GM18507 (cell line): ENCODE data around the gene BHLHE41.

Source experiments
- DNase-seq: peaks from one replicate; pipeline ENCODE4 v3.0.0; 2011; ENCODE audit warnings: low read depth; ENCODE audit not compliant: insufficient read length; ENCODE audit errors: extremely low spot score
- FAIRE-seq: peaks from 2 replicates; lab custom pipeline; 2011; peaks lifted over from hg19 to GRCh38; lab: Jason Lieb, UNC

BHLHE41 gene

GRCh38 chr12:26135571-26135970, 10.7 kb upstream of the BHLHE41 start:
- FAIRE-seq (no peak), DNase-seq (no peak)

DNA sequence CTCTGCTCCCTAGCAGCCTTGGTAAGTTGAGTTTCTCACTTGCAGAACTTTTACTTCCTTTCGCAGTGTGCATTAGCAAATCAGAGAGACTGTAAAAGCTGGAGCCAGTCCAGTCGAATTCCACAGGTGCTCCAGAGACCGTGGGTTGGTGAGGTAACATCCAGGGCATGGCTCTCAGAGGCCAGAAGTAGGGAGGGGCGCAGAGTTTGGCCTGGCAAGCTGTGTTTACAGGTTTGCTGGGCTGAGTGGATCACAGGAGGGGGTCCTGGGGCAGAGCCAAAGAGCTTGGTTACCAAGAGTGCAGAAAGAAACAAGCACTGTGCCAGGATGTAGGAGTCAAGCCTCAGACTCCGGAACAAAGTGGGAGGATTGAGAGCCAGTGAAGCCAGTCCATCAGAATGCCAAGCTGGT, 10.2 kb upstream of the BHLHE41 start:
- DNase-seq, result no peak
- FAIRE-seq, result no peak

DNA sequence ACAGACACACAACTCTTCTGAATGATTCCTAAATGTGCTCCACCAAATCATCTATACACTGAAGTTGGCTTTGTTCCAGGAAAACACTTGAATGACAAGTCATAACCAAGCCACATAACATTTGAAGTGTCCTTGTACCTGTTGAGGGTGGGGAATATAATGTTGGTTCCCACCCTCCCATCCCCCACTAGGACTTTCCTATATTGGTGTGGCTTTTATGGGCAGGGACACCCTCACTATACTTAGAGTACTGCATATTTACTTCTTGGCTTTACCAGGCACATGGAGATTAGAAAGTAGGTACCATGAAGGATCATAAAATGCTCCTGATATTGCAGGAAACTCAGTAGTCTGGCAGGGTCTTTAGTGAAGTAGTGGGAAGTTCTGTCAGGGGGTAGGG, 9.7 kb upstream of the BHLHE41 start:
- no peak for DNase-seq
- FAIRE-seq, result no peak

GRCh38 chr12:26133521-26133920, 8.7 kb upstream of the BHLHE41 start:
- FAIRE-seq (no peak), DNase-seq (no peak)

DNA sequence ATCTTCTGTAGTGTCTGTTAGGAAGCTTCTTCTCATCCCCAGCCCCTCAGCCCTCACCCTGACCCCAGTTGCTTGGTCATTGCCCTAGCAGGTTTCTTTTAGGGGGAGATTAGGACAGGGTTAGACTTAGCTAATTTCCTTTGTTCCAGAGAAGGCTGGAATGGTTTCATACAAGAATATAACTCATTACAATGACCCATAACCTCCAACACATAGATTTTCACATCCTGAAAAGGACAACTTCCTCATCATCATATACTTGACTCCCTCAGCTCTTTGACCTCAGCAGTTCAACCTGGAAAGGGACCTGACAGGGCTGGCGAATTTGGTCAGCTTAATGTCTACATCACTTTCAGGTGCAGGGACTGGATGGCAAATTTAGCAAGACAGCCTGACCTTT, 8.0 kb upstream of the BHLHE41 start:
- no peak for FAIRE-seq

GRCh38 chr12:26131936-26132335, 7.1 kb upstream of the BHLHE41 start:
- FAIRE-seq (no peak), DNase-seq (no peak)

More for the DNA sequence above, 8.0 kb upstream of the BHLHE41 start:
- DNase-seq, result no peak

- FAIRE-seq, result no peak
- DNase-seq, result no peak
Measured at GRCh38 chr12:26130728-26131127, 5.9 kb upstream of the BHLHE41 start.

GRCh38 chr12:26128168-26128567, 3.3 kb upstream of the BHLHE41 start:
- no peak for FAIRE-seq
- no peak for DNase-seq

- DNase-seq, result no peak
- no peak for FAIRE-seq
Measured at GRCh38 chr12:26127404-26127803, 2.6 kb upstream of the BHLHE41 start.

DNA sequence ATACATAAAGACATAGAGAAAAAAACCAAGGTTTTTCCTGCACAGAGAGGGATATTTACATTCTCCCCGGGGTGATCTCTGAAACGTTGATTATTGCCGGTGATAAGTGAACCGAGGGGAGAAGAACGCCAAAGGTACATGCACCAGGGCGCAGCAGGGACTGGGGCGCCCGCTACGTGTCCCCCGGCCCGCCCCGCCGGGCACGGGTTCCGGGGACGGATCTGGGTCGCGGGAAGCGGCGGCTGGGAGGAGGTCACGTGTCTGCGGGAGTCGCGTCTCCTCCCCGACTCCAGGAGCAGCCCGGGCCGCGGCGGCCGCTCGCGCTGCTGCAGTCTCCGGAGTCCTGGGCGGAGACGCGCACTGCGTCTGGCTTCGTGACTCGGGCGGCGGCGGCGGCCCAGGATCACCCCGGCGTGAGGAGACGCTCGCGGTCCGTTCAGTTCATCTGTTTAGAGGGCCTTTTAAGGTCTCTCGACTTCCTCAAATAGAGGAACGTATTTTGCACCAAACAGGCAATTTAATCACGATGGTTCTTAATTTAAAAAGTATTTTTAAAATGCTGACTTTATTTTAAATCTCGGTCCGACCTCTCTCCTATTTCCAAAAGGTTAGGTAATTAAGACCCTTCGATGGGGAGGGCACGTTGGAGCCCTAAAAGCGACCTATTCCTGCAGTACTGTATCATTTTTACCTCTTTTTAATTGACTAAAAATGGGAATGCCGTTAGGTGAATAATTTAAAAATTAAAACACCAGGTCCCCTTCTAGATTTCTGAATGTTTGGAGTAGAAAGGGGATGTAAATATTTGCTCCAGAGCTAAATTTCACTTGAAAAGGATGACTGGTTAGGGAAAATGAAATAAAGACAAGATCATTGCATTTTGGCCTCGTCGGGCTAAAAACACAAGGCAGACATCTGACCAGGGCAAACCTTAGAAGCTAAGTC, 1.8 kb upstream of the BHLHE41 start:
- peak; percentile 39 for FAIRE-seq

DNA sequence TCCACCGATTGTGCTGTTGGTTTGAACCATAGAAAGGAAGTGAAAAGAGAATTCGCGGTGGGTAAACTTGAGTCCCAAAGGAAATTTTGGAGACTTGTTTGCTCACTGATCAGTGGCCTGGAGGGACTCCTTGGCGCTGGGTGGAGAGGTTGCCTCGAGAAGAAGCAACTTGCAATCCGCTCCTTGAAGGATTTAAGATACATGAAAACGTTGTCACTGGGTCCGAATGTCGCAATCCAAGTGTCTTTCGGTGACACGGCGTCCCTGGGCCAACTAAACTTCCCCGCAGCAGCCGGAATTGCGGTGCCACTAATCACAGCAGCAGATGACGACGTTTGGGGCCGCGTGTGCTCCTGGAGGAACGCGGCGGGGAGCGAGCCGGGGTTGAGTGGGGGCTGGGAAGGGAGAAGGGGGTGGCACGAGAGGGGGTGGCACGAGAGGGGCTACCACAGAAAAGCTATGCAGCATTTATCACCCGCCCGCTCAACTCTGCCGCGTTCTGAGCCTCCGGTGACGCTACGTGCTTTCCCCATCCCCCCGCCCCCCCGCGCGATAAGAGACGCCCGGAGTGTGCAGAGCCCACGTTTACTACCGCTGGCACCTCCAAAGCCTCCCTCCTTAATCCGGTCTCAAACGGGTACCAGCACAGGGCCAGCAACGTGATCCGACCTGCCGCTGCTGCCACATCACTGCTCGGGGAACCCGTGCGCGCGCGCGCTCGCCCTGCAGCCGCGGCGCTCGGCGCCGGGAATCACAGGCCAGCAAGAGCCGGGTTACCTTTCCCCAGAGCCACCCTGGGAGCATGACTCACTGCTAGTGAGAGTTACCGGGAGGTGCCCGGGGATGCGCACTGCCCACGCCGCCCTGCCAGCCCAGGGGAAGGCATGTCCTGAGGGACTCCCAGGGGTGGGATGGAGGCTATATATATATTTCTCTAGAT, 833 bp upstream of the BHLHE41 start:
- DNase-seq (no peak), FAIRE-seq (peak; percentile 64)

More for the DNA sequence above, 1.8 kb upstream of the BHLHE41 start:
- DNase-seq, result no peak

DNA sequence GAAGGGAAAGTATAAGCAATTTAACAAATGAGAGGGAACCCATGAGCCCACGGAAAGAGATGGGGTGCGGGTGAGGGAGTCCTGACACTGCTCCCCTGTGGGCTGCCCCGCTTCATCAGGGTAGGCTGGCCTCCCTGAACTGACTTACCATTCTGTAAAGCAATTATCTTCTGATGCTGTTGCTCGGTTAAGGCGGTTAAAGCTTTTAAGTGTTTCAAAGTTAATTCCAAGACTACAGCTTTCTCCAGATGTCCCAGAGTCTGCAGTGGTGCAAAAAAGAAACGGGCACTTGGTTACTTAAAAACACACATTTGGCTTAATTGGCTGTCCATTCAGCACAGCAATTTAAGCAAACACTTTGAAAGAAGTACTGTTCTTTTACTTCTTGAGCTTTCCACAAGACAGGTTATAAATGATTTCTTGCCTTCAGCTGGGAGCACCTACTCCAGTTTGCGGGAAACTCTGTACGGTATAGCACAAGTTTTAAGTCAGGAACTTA, 1.3 kb downstream of the BHLHE41 start:
- no peak for FAIRE-seq

DNA sequence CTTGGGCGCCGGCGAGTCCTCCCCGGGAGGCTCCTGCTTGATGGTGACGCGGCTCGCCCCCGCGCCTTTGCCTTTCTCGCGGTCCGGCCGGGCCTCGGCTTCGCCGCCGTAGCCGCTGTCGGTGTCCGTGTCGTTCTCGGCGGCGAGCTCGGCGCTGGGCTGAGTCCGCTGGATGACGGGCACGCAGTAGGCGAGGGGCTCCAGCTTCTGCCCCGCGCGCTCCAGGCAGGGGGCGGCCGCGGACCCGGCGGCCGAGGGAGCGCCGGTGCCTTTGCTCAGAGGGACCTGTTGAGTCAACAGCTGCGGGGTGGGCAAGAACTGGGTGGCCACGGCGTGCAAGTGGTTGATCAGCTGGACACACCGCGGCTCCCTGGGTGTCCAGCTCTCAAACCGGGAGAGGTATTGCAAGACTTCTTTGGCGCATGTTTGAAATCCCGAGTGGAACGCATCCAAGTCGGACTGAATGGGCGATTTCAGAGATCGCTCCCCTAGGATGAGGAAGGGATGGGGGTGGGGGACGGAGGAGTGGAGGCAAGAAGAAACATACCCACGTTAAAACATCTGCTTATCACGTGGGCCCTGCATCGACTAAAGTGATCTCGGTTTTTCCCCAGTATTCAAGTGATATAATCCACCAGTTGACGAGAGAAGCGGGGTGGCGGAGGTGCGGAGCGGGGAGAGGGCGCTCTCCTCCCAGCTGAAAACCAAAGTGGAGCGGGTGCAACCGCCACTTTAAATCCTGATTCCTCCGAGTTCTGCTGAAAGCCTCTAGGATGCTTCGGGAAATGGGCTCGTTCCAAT, 2.0 kb downstream of the BHLHE41 start:
- FAIRE-seq (peak; percentile 46), DNase-seq (no peak)

More for the DNA sequence above, 1.3 kb downstream of the BHLHE41 start:
- DNase-seq, result no peak

- DNase-seq (no peak), FAIRE-seq (no peak)
Measured at GRCh38 chr12:26122061-26122680, 2.7 kb downstream of the BHLHE41 start.

DNA sequence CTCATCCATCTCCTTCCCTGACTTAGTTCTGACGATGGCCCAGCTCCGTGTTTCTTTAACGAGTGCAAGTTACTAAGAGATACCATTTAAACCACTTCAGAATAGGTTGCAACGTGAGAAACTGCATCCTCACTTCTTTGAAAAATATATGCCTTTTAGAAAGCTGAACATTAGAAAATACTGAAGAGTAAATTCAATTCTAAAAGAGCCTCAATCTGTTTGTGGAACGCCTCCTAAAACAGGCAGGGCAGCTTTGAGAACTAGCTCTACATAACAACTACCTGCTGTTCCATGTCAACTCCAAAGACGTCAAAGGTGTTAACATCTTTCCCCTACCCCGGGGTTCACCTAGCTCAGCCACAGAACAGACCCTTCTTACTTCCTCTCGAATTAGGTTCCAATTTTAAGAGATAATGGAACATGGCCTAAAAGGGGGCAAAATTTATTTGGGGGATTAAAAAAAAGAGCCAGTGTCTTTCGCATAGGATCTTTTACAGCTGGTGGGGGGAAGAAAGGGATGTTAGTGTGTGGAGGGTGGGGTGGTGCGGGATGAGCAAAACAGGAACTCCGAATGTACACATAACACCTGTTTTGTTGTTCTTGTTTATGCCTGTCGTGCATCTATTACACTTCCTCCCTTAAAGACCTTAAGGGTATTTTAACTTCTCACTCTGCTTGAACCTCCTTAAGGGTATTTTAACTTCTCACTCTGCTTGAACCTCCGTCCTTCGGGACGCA, 3.3 kb downstream of the BHLHE41 start:
- FAIRE-seq, result peak; percentile 61
- DNase-seq, result no peak

- DNase-seq, result no peak
- no peak for FAIRE-seq
Measured at GRCh38 chr12:26120561-26121274, 4.1 kb downstream of the BHLHE41 start.

GRCh38 chr12:26119391-26119989, 5.3 kb downstream of the BHLHE41 start:
- DNase-seq (no peak), FAIRE-seq (peak; percentile 73)
